HG02798 (cell line): Measurements from ENCODE around the gene C11orf71.

Source experiments
- ATAC-seq: cut with Tn5 transposase; IDR thresholded peaks from one replicate; pipeline ENCODE4 v1.9.1; 2021; ENCODE audit warnings: mild to moderate bottlenecking; ENCODE audit not compliant: unreplicated experiment, poor library complexity

The C11orf71 gene, protein sequence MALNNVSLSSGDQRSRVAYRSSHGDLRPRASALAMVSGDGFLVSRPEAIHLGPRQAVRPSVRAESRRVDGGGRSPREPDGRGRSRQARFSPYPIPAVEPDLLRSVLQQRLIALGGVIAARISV

DNA sequence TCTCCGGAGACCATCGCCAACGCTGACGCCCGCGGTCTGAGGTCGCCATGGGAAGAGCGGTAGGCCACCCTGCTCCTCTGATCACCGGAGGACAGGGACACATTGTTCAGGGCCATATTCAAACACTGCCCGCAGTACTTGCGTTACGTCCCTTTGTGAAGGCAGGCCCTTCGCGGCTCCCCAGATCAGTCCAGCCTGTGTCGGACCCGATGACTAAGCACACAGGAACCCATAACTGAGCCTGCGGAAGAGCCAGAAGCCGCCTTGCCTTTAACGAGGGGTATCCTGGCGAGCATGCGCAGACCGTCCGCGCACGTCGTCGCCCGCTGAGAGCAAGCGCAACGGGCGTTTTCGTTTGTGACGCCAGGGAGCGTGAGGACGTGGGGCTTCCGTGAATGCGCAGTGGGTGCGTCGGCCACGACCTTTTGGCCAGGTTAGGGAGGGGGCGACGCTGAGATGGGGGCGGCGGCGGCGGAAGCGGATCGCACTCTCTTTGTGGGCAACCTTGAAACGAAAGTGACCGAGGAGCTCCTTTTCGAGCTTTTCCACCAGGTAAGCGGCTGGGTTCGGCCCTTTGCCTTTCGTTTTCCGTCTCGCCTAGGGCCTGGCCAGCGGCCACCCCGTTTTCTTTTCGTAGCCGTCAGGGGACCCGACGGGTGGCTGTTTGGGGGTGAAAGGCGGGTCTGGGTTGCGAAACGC lies at the start of gene C11orf71, which contains the start of gene RBM7:
C11orf71 (minus strand) TSS at position 296 of the 699 bp plus-strand sequence; CDS start at position 116, 180 bp downstream.
RBM7 (plus strand) TSS at position 451 of the 699 bp plus-strand sequence; CDS start at position 457, 6 bp downstream.
- peak; percentile 94 for ATAC-seq

DNA sequence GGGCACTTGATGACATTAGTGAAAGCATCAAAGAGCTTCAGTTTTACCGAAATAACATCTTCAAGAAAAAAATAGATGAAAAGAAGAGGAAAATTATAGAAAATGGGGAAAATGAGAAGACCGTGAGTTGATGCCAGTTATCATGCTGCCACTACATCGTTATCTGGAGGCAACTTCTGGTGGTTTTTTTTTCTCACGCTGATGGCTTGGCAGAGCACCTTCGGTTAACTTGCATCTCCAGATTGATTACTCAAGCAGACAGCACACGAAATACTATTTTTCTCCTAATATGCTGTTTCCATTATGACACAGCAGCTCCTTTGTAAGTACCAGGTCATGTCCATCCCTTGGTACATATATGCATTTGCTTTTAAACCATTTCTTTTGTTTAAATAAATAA lies 49.5 kb upstream of the C11orf71 start:
- no peak for ATAC-seq

DNA sequence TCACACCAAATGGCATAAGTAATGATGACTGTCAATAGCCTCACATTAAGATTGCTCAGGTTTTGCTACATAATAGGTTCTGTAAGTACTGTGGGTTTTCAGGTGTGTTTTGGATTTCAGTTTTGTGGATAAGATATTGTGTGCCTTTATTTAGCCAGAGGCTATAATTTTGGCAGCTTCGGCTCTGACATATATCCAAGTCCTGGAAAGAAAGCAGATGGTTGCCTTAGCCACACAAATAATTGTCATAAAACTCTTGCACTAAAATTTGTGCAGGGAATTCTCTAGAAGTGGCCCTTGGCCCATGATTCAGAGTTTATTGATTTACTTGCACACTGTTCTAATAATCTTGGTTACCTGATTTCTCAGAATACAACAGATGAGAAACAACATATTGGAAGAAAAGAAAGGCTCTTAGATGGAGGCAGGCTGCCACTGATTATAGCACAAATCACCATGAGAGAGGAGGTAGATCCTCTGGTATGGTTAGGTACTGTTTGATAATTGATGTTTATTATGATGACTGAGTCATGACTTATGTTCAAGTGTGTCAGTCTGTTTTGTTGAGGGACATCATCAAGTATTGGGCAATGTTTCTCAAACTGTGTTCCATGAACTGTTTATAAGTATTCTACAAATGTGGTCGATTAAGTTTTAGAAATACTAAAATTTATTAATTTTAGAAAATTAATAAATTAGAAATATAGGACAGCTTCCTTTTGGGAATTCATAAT lies 48.6 kb upstream of the C11orf71 start:
- no peak for ATAC-seq

DNA sequence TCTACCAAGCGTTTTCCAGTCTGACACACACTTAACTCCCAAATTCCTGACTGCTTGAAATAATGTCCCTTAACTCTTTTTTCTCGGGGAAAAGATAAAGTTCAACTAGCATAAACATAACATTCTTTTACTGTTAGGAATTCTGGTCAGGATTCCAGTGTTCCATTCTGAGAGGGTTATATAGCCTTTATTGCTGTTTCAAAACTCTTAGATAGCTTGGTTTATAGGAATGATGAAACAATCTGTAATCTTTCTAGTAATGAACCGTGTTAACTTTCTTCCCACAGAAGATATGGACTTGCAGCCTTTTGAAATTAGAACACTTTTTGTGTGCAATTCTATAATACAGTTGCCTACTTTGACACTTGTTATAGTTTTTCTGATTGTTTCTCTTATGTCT lies 47.6 kb upstream of the C11orf71 start:
- ATAC-seq = no peak

DNA sequence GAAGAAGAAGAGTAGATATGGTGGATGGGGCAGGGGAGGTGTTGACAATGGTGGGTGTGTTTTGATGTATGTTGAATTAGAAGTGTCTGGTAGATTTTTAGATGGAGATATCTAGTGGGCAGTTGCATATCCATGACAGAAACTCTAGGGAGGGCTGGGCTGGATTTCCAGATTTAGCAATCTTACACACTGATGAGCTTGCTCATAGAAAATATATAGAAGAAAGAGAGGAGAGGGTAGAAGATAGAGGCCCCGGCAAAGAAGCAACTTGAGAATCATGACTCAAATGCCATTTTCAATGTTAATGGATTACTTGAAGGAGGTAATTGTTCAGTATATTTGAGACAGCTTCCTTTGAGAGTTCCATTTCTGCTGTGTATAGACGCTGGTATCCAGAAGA lies 47.1 kb upstream of the C11orf71 start:
- ATAC-seq = no peak

DNA sequence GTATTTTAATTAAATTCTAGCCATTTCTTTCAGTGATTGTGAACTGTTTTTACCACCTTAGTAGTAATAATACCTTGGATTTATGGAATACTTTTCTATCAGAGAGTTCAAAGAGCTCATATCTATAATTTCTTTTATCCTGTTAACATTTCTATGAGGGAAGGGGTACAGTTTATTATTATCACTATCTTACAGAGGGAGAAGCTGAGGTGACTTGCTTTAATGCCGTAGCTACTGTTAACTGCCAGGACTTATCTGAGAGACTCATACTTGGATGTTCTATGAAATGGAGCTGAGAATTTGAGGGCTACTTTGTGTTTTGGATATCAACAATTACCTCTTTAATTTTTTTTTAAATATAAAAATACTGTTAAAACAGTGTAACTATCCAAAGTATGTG lies 42.2 kb upstream of the C11orf71 start:
- ATAC-seq = no peak

DNA sequence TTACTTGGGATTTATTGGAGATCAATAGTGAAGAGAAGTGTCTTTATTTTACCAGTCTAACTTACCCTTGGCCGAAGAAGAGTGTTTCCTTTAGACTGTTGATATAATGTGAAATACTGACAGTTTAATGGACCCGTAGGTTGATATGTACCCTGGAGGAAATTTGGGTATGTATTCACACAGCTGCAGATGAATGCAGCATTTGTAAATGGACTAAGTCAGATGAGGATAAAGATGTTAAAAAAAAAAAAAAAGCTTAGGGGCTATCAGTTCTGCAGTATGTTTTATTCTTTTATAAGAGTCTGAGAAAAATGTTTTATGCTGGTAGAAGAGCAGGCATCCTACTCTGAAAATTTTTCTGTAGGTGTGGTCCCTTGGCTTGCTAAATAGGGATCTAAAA lies 41.6 kb upstream of the C11orf71 start:
- no peak for ATAC-seq

DNA sequence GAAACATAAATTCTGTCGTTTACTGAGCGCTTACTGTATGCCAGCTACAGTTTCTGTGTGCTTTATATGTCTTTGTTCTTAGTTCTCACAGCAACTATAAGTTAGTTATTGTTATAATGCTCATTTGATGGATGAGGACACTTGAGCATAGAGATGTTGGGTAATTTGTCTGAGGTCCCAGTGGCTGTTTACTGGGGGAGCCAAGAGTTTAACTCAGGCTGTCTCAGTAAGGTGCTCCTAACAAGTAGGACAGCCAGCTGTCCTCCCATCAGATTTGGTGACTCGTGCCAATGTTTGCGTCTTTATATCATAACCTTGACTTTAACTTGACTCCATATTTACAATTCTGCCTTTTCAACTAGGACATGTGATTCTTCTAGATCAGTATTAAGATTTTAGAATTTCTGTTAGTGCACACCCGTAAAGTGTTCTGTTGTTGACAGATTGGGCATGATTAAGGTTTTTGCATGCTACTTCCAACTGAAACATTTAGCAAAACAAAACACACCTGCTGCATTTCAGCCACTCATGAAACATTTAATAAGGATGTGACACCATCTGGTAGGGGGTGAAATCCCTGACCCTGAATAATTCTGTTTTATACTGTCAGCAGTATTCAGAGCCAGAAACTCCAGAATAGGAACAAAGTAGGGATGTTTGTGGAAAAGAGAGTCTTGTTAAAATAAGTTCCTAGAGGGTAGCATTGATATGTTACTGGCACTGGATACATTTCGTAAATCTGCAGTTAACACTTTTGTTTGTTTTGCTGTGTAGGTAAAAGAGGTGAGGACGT lies 40.9 kb upstream of the C11orf71 start:
- ATAC-seq = no peak

DNA sequence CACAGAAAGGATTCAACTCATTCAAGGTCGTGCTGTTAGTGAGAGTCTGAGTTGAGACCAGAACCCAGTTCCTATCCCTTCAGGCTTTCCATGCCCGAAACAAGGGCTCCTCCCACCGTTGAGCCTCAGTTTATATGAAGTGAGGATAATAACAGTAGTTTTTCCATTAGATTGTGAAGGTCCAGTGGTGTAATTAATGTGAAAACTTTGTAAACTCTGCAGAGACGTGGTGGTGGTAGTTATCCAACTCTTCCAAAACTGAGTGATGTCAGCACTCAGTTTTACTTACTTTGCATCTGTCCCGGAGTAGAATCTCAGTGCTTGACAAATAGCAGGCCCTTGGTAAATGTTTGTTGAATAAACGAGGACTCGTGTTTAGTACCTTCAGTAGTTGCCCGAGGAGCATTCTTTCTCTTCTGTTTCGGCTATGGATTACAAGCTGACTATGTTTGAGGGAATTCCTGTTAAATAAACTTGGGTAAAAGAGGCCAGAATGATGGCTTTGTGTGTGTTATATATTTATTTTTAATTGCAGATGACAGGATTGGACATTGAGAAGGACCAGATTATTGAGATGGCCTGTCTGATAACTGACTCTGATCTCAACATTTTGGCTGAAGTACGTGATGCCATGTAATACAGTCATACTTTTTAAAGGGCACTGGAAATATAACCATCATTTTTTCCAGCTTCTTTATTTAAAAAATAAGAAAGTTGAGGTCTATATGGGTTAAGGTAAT lies 40.0 kb upstream of the C11orf71 start:
- no peak for ATAC-seq

DNA sequence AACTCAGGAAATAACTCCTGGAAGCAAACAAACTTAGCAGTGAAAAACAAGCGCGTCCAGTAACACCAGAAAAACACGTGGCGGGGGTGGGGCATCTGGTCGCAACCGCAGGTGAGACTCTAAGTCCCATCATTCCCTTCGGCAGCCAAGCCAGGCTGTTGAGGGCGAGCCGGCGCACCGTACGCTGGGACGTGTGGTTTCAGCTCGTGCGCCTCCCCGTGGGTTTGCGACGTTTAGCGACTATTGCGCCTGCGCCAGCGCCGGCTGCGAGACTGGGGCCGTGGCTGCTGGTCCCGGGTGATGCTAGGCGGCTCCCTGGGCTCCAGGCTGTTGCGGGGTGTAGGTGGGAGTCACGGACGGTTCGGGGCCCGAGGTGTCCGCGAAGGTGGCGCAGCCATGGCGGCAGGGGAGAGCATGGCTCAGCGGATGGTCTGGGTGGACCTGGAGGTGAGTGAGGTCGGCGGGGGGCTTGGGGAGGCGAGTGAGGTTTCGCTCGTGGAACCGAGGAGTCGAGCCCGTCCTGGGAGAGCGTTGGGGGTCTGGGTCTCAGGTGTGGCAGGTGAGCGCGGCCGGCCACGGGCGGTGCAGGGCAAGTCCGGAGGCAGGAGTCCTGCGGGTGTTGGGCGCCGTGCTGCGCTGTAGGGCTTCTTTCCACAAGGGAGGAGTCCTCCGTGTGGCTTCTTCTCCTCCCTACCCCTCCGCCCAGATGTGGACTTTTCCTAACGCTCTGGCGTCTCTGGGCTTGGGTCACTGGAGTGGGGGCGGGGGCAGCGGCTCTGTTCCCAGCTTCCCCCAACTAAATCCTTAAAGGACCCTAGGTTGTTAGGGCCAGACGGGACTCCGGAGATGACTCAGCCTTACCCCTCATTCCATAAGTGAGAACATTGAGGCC lies 39.2 kb upstream of the C11orf71 start, which contains the start of gene REXO2:
REXO2 (plus strand) TSS at position 239 of the 892 bp plus-strand sequence; CDS start at position 301, 62 bp downstream.
- ATAC-seq = peak; percentile 100

DNA sequence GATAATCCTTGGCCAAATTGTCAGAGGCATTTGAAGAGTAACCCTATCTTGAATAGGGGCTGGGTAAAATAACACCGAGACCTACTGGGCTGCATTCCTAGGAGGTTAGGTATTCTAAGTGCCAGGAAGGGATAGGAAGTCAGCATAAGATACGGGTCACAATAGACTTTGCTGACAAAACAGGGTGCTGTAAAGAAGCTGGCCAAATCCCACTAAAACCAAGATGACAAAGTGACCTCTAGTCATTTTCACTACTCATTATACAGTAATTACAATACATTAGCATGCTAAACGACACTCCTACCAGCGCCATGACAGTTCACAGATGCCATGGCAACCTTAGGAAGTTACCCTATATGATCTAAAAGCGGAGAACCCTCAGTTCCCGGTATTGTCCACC lies 38.0 kb upstream of the C11orf71 start:
- no peak for ATAC-seq

DNA sequence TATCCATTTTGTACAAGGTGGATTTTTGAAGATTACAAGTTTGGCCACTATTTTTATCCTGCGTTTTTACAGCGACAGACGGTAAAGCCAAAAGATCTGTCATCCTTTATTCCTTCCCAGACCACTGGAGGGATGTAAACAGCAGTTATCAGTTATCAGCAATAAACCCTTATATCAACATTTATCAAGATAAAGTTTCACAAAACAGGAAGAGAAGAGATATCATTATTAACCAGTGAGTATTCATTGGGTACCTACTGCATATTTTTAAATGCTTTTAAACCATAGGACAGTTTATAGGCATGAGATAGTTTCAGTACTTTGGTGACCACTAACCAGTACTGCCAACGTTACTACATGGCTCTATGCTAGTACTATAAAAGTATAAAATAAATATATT lies 33.1 kb upstream of the C11orf71 start:
- ATAC-seq = no peak

DNA sequence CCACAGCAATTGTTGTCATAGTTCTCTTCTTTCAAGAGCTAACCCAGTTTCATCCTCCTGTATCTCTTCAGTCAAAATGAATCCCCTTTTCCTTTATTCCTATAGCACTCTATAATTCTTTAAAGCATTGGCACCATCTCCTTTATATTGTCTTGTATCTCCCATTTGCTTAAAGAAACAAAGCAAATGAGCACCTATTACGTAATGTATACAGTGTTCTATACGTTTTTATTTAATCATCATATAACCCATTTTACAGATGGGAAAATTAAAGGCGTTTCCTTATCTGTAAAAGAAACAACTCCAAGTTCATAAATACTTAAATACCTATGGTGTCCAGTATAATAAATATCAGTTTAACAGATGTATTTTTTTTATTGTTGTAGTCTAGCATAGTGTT lies 32.6 kb upstream of the C11orf71 start:
- no peak for ATAC-seq

DNA sequence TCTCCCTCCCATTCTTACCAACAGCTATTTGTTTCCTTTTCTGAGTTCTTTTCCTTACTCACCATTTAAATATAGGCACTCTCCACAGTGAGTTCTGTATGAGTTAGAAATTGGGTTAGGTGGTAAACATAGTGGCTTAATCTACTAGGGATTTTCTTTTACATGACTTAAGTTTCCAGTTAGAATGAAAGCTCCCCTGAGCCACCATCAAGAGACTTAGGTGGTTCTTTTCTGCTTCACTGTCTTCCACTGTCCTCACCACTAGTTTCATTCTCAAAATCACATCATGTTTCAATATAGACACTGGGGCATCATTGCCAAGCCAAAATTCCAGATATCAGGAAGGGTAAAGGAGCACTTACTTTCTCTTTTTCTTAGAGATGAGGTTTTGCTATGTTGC lies 30.0 kb upstream of the C11orf71 start:
- no peak for ATAC-seq

DNA sequence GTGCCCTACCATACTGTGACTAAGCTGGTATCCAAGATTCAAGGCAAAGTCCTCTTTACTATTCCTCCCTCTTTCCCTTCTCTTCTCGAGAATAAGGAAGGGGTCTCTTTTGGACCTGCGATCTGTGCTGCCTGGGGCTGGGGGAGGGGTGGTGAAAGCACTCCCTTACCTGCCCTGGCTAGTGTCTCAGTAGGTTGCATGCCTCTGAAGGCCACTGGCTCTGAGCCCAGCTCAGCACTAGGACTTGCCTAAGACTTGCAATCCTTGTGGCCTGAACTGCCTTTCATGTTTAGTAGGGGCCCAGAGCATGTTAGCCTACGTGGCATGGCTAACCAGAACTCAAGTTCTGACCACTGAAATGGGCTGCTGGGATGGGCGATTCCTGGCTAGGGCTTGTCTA lies 26.0 kb upstream of the C11orf71 start:
- no peak for ATAC-seq

DNA sequence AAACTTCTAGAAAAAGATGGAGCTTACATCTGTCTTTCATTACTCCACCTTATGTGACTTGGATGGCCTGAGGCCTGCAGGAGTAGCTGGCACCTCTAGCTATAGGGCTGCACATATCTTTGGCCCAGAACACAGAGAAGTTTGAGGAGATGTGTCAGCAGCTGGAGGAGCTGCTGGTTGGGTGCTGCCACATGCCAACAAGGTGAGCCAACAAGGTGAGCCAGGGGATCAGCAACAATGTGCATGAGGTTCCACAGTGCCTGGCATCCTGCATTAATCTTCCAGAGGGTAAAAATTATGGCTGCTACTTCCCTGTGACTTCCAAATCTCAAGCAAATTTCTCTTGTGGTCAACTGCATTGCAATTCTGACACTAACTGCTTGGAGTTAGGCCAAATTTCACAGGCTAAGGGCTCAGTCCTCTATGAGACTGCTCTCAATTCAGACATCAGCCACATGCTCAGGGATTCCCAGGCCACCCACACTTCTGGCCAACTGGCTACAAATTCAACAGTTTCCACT lies 16.2 kb upstream of the C11orf71 start:
- ATAC-seq = no peak

DNA sequence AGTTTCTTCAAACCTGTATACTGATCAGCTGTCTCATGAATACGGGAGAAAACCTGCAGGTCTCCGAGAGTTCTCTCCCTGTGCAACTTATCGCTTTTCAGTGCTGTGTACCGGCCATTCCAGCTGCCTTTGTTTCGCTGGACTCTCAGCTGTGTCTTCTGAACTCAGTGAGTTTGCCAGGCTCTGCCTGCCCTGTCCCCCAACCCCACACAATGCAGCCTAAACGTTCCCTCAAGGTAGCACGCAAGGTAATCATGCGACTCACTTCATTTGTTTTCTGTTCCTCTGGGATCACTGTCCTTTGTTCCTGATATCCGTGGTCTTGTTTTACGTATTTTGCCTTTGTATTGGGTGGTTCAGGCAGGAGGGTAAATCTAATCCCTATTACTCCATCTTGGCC lies 13.6 kb upstream of the C11orf71 start:
- ATAC-seq = no peak

DNA sequence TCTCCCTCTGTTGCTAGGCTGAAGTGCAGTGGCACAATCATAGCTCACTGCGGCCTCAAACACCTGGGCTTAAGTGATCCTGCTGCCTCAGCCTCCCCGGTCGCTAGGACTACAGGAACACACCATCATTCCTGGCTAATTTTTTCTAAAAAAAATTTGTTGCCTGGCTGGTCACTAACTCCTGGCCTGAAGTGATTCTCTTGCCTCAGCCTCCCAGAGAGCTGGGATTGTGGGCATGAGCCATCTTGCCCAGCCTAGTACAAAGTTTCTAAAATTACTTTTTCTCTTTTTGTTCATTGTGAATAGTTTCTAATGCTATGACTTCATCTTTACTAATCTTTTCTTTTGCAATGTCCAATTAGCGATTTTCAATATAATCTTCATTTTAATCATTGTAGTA lies 12.6 kb upstream of the C11orf71 start:
- no peak for ATAC-seq

DNA sequence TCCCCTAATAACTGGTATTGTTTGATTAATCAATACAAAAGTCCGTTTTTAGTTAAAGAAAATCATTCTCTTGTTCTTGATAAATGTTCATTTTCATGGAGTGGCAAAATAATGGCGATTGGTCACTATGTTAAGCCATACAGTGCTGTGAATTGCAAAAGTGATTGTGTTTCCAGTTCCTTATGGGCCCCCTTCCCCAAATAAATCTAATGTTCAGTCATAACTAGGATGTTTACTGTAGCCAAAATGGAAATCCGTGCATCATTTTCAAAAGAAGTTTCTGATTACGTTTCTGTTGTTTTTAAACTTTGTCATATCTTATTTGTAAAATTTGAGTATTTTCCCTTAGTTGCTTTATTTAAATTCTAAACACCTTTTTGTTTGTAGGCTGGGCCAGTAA lies 1.0 kb upstream of the C11orf71 start:
- ATAC-seq = no peak
